NCI-H1930 (cell line): Measurements from ENCODE around the gene TUBG1.
"Not testable (repeated sequence)": the region's sequence is repeated elsewhere in the genome, so short reads cannot be mapped to it uniquely, and the experiment has no call there.

Source experiments
- DNase-seq, 2 experiments: peaks; one replicate each; lab custom pipeline; 2025; lab: John Stamatoyannopoulos, UW

The TUBG1 gene

GRCh38 chr17:42579794-42580551, 29.5 kb upstream of the TUBG1 start:
- DNase-seq = no peak

GRCh38 chr17:42581744-42582270, 27.7 kb upstream of the TUBG1 start:
- DNase-seq = no peak

GRCh38 chr17:42584880-42585279, 24.6 kb upstream of the TUBG1 start:
- no peak for DNase-seq

- DNase-seq = no peak
Observed at GRCh38 chr17:42585353-42585752, 24.1 kb upstream of the TUBG1 start.

GRCh38 chr17:42586514-42587230, 22.8 kb upstream of the TUBG1 start:
- DNase-seq = no peak

- no peak for DNase-seq
Observed at GRCh38 chr17:42590886-42591285, 18.6 kb upstream of the TUBG1 start.

DNA sequence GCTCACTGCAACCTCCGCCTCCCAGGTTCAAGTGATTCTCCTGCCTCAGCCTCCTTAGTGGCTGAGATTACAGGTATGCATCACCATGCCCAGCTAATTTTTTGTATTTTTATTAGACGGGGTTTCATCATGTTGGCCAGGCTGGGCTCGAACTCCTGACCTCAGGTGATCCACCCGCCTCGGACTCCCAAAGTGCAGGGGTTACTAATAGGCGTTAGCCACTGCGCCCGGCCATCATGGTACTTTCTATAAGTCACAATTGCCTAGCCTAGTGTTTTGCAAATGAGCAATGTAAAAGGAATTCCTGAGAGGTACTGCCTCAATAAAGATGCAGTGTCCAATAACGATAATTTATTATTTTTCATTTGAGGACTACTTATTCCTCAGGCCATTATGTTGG, 18.1 kb upstream of the TUBG1 start:
- DNase-seq = no peak

DNA sequence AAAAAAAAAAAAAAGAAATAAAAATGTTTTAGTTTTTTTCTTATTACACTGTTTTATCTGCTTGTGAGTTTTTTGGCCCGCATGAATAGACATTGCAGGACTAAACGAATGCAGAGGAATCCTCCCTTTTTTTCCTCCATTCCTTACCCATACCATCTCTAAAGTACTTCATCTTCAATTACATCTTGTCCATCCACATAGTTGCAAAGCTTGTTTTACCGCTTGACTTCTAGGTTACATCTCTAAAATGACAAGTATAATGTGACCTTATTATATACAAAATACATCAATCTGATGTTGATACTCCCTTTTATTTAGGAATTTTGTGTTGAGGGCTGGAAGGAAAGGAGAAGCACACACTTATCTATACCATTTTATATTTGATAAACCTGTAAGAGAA, 13.1 kb upstream of the TUBG1 start:
- DNase-seq = no peak

- DNase-seq = no peak
Observed at GRCh38 chr17:42598905-42599304, 10.6 kb upstream of the TUBG1 start.

DNA sequence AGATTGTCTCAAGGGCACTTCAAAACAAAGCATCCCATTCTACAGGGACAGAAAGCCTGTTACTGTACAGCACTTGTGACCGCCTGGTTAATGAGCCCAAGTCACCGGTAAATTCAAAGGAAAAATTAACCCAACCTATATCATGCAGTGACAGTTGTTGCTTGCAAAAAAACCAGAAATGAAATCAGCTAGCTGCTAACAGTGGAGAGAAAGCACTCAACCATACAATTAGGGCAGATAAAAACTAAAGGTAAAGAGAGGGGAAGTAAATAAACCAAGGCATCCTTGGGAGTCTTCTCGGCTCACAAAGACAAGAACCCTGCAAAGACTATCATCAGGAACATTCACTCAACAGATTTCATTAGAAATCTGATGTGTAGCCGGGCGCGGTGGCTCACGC, 6.2 kb upstream of the TUBG1 start:
- DNase-seq = no peak

- DNase-seq = no peak
Observed at GRCh38 chr17:42607769-42608168, 1.7 kb upstream of the TUBG1 start.

- DNase-seq = no peak
Observed at GRCh38 chr17:42608305-42609181, 940 bp upstream of the TUBG1 start.

DNA sequence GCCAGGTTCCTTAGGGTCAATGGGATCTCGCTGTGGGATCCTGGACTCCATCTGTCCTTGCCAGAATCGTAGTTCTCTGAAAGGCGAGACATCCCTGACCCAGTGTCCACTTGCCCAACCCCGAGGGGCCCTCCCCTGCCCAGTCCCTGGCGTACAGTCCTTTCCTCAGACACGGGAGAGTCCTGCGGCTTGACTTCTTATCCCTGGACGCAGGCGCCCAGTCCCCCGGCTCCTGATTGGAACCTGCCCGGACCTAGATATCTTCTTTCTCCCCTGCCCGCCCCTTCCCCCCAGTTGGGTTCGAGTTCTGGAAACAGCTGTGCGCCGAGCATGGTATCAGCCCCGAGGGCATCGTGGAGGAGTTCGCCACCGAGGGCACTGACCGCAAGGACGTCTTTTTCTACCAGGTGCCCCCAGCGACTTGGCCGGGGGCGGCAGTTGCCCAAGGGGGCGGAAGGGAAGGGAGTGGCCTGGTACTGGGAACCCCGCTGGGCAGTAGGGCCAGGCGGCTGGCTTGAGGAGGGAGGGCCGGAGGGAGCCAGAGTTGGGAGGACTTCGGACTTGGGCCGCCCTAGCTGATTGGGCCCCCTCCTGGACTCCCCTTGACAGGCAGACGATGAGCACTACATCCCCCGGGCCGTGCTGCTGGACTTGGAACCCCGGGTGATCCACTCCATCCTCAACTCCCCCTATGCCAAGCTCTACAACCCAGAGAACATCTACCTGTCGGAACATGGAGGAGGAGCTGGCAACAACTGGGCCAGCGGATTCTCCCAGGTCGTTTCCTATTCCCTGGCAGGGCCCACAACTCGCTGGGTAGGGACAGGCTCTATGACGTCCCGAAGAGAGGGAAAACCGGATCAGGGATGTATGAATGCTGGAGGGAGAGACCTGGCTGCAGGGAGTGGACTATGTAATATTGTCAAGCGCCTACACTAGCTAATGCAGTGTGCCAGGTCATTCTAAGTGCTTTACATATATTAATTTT, 625 bp downstream of the TUBG1 start:
- not testable (repeated sequence) for DNase-seq

DNA sequence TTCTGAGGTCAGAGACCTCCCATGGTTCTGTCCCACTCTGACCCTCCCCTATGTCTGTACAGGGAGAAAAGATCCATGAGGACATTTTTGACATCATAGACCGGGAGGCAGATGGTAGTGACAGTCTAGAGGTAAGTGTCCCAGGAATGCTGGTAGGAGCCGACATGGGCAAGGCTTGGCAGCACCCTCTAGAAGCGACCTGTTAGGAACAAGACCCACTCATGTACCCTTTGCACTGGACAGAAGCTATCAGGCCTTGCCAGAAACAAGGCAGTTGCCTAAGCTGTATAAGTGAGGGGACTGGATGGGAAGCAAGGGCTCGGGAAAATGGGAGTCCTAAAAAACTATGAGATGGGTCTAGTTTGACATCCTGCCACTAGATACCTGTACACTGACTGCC, 2.5 kb downstream of the TUBG1 start:
- no peak for DNase-seq

DNA sequence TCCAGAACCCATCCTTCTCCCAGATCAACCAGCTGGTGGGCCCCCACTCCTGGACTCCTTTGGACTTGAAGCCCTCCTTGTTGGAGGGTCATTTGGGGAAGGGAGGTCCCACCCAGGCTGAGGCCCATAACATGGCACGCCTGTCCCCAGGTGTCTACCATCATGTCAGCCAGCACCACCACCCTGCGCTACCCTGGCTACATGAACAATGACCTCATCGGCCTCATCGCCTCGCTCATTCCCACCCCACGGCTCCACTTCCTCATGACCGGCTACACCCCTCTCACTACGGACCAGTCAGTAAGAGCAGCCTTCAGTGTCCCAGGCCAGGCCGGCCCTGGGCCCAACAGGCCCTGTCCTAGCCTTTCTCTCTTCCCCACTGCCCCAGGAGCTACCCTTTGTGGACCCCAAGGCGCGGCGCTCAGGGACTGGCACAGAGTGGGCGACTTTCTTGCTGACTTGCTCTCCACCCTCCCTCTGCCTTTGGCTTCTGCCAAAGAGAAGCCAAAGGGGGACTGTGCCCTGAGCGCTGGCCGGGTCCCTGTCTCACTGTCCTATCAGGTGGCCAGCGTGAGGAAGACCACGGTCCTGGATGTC, 4.3 kb downstream of the TUBG1 start:
- DNase-seq = no peak

GRCh38 chr17:42617956-42618431, 8.5 kb downstream of the TUBG1 start:
- no peak for DNase-seq

DNA sequence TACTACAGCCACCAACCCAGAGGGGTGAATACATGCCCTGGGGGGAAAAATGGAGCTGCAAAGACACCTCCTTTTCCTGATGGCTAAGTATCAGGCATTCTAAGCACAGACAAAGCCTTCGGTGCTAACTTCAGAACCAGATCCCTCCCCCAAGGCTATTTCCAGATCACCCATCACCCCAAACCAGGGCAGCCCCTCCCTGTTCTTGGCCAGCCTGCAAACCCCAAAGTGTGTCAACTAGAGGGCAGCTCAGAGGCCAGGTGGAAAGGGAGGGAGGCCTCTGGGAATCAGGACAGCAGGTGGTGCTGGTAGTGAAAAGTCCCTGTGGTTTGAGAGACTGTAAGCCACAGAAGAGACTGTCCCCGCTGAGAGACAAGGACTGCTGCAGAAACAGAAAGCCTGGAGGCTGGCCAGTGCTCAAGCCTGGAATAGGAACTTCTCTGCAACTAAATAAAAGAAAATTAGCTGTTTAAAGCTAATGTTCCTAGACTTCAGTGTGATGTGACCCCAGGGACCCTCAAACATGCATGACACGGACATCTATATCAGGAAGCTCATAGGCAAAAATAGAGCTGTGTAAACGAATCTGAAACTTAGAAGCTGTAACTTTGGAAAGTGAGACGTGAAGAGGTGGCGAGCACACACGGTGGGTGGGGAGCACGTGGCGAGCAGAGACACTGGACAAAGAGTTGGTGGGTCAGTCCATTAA, 9.1 kb downstream of the TUBG1 start:
- DNase-seq = no peak

DNA sequence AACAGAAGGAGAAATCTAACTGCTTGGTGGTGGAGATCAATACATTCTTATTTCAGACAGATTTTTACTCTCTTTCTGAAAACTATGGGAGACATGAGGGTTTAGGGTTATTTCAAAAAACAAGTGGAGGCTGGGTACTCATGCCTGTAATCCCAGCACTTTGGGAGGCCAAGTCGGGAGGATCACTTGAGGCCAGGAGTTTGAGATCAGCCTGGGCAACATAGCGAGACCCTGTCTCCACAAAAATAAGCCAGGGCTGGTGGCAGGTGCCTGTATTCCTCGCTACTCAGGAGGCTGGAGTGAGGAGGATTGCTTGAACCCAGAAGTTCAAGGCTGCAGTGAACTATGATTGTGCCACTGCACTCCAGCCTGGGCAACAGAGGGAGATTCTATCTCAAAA, 12.5 kb downstream of the TUBG1 start:
- not testable (repeated sequence) for DNase-seq

DNA sequence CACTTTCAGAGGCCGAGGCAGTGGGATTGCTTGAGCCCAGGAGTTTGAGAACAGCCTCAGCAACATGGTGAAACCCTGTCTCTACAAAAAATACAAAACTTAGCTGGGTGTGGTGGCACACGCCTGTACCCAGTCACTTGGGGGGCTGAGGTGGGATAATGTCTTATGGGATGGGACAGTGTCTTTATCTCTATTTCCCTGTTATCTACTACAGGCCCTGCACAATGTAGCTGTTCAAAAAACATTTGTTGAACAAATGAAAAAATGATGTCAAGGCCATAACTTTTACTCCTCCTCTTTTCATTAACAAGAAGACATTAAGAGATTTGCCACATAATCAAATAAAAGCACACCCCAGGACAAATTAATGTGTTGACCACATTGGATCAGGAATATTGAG, 13.8 kb downstream of the TUBG1 start:
- DNase-seq = no peak
